Mesothelial cell of epicardium (in vitro differentiated cells): ENCODE measurements around the gene HSD17B3. TPM values are rescaled to one million over a fixed set of nuclear protein-coding genes. Genes with fewer than 3 reads are reported as not detected.

Experiments used
- DNase-seq, 2 experiments: peaks; one replicate each; pipeline ENCODE4 v3.0.0; 2021; ENCODE audit warnings: low spot score in 2 of 2; ENCODE audit not compliant: unreplicated experiment in 2 of 2
- H3K27ac Mint-ChIP-seq: 2 replicates; pipeline ENCODE4 v1.8.0; 2021; ENCODE audit warnings: mixed read lengths
- H3K27me3 Mint-ChIP-seq: 2 replicates; pipeline ENCODE4 v1.8.0; 2021; ENCODE audit warnings: low read depth, mixed read lengths
- H3K36me3 Mint-ChIP-seq: 2 replicates; pipeline ENCODE4 v1.8.0; 2021; ENCODE audit warnings: mixed read lengths
- H3K4me1 Mint-ChIP-seq: 2 replicates; pipeline ENCODE4 v1.8.0; 2021; ENCODE audit warnings: mixed read lengths
- H3K4me3 Mint-ChIP-seq: 2 replicates; pipeline ENCODE4 v1.8.0; 2021; ENCODE audit warnings: mild to moderate bottlenecking, moderate library complexity, mixed read lengths
- H3K9me3 Mint-ChIP-seq: 2 replicates; pipeline ENCODE4 v1.8.0; 2021; ENCODE audit warnings: mixed read lengths
- total RNA-seq: library from RNA; stranded (reverse); gene quantifications from 3 replicates; pipeline ENCODE4 v1.2.1, GENCODE V29; 2021
- TF ChIP-seq, protein P1 (sequence below): fragments of 200-600 bp; sonication (generic); IDR thresholded peaks from one replicate; pipeline ENCODE4 v1.5.0; 2021; ENCODE audit warnings: antibody characterized with exemption; ENCODE audit not compliant: unreplicated experiment

Gene HSD17B3
- total RNA-seq, 1 donor from 2014 or later, result not detected

DNA sequence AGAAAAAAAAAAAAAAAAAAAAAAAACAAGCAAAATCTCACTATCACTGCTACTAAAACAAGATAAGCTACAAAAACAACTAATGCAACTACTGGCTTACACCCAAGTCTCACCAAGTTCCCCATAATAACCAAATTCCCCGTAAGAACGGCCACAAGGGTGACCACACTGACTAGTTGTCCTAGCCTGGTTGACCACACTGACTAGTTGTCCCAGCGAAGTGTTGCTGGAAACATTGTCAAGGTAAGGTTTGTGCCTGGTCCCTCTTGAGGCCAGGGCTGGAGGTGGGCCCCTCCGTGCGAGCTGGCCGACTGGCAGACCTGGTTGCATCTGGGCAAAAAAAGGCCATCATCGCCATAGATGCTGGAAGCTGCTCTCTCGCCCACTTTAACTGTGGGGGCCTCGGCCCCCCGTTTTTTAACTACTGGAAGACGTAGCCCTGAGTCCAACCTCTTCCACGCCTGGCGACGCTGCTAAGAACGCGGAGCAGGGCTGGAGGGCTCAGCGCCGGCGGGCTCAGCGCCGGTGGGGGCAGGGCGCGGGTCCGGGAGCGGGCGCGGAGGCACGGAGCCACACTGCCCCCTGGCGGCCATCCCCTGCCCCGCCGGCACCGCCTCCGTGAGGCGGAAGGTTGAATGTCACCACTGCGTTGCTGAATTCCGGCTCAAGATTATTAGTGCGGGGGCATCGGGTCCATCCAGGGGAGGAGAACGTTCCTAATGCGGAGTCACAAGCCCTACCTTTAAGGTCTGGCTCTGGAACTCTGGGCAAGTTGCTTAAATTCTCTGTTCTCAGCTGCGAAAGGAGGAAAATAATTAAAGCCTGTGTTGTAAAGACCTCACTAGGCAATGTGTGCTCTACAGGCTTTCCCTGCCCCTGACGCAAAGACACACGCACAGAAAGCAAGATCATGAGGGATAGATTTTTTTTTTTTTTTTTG lies 84.0 kb downstream of the HSD17B3 start:
- peak overlapping the region; percentile 66 for H3K4me3 Mint-ChIP-seq
- H3K36me3 Mint-ChIP-seq, result no peaks in the 10 kb centered on the region
- no peaks in the 10 kb centered on the region for H3K9me3 Mint-ChIP-seq
- peak; percentile 81 to 96 for DNase-seq
- peaks cover 27% of the 10 kb centered on the region for H3K27me3 Mint-ChIP-seq
- H3K4me1 Mint-ChIP-seq, result peaks cover 22% of the 10 kb centered on the region
- peak overlapping the region; percentile 31 for H3K27ac Mint-ChIP-seq
- TF ChIP-seq, protein P1, sequence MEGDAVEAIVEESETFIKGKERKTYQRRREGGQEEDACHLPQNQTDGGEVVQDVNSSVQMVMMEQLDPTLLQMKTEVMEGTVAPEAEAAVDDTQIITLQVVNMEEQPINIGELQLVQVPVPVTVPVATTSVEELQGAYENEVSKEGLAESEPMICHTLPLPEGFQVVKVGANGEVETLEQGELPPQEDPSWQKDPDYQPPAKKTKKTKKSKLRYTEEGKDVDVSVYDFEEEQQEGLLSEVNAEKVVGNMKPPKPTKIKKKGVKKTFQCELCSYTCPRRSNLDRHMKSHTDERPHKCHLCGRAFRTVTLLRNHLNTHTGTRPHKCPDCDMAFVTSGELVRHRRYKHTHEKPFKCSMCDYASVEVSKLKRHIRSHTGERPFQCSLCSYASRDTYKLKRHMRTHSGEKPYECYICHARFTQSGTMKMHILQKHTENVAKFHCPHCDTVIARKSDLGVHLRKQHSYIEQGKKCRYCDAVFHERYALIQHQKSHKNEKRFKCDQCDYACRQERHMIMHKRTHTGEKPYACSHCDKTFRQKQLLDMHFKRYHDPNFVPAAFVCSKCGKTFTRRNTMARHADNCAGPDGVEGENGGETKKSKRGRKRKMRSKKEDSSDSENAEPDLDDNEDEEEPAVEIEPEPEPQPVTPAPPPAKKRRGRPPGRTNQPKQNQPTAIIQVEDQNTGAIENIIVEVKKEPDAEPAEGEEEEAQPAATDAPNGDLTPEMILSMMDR, result peak; percentile 99

DNA sequence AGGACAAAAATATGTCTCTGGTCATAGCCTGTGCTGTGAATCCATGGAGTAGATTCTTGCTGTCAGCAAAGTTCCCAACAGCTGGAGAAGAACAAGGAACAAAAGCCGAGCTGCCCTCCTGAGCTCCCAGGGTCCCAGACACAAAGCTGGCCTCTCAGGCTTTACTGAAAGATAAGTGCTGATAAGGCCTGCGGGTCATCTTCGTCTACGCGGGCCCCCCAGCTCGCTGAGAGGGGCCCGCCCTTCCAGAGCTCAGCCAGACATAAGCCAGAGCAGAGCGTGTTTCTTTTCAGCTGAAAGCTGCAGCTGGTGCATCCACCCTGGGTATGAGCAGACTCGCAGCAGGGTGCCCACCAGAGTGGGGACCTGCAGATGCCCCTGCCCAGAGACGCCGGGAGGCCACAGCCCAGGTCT lies 84.7 kb downstream of the HSD17B3 start:
- TF ChIP-seq, protein P1, result no peak
- Mint-ChIP-seq H3K4me3 (peak overlapping the region; percentile 66), H3K27ac (peak overlapping the region; percentile 68)

GRCh38 chr9:96216583-96216982 lies 85.4 kb downstream of the HSD17B3 start:
- Mint-ChIP-seq H3K27me3 (peaks cover 30% of the 10 kb centered on the region), H3K9me3 (no peaks in the 10 kb centered on the region)

More for the DNA sequence above, 84.7 kb downstream of the HSD17B3 start:
- Mint-ChIP-seq H3K27me3 (peaks cover 29% of the 10 kb centered on the region), H3K36me3 (no peaks in the 10 kb centered on the region), H3K4me1 (peaks cover 22% of the 10 kb centered on the region), H3K9me3 (no peaks in the 10 kb centered on the region)
- no peak for DNase-seq

GRCh38 chr9:96215841-96216240 lies 86.1 kb downstream of the HSD17B3 start:
- Mint-ChIP-seq H3K27me3 (peaks cover 35% of the 10 kb centered on the region), H3K36me3 (no peaks in the 10 kb centered on the region), H3K27ac (no peak overlapping the region), H3K9me3 (no peaks in the 10 kb centered on the region), H3K4me1 (peaks cover 22% of the 10 kb centered on the region), H3K4me3 (no peak overlapping the region)
- DNase-seq, result no peak
- TF ChIP-seq, protein P1, result no peak

More at GRCh38 chr9:96216583-96216982, 85.4 kb downstream of the HSD17B3 start:
- Mint-ChIP-seq H3K27ac (no peak overlapping the region), H3K4me3 (peak overlapping the region; percentile 8), H3K4me1 (peaks cover 22% of the 10 kb centered on the region), H3K36me3 (no peaks in the 10 kb centered on the region)
- TF ChIP-seq, protein P1, result no peak
- DNase-seq, result no peak

DNA sequence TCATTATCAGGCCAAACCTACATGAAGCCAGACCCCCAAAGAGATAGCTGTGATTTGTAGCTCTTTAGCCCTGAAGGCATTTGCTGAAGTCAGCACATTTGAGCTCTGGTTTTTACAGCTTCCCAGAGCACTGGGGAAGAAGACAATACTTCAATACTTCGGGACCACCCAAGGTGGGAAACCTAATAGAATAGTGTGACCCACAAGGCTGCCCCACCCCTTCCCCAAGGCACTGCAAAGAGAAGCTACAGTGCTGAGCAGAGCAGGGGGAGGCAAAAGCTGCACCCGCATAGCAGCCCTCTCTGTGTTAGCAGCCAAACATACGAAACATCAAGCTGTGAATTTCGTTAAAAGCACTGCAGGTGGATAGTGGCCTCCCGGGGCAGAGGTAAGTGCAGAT lies 87.3 kb downstream of the HSD17B3 start:
- Mint-ChIP-seq H3K27me3 (peaks cover 41% of the 10 kb centered on the region), H3K27ac (no peak overlapping the region), H3K4me1 (peaks cover 22% of the 10 kb centered on the region), H3K36me3 (no peaks in the 10 kb centered on the region), H3K9me3 (no peaks in the 10 kb centered on the region), H3K4me3 (no peak overlapping the region)
- TF ChIP-seq, protein P1, result no peak
- no peak for DNase-seq
